Measurements from ENCODE around the gene ZNF668. TPM values are rescaled to one million over a fixed set of nuclear protein-coding genes. Genes with fewer than 3 reads are reported as not detected.

The ZNF668 gene
- total and polyA plus RNA-seq, 4 donors: 4.0 to 13.2 (median 10.7) TPM

DNA sequence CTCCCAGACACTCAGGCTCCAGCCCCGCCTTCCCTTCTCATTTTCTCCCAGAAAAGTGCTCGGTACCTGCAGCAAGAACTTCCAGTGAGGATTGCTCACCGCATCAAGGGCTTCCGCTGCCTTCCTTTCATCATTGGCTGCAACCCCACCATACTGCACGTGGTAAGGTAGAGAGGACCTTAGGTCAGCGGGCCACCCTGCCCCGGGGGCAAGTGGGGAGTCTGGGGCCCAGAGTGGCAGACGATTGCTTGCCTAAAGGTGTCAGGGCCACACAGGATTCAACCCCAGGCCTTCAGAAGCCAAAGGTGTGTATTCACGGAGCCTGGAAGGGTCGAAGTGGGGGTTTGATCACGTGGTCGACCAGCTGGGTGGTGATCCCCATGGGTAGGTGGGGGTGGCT is 35.6 kb upstream of the ZNF668 start:
- Histone ChIP-seq H3K27me3 (ENCODE audit: control insufficient read depth in 3 of 3, insufficient read depth in 3 of 3, low read length in 2 of 3) (no peaks in the 10 kb centered on the region), H3K27ac (ENCODE audit: low read depth in 1 of 2, low read length in 1 of 2) (no peak overlapping the region), H3K4me1 (ENCODE audit: control insufficient read depth in 5 of 5, insufficient read depth in 5 of 5, low read length in 5 of 5) (peaks cover 0 to 15% (median 0%) of the 10 kb centered on the region in 5 donors), H3K4me3 (no peak overlapping the region), H3K36me3 (ENCODE audit: control insufficient read depth in 4 of 4, insufficient read depth in 4 of 4, low read length in 4 of 4) (peaks cover 0 to 28% (median 7%) of the 10 kb centered on the region in 4 donors), H3K9me3 (ENCODE audit: control insufficient read depth in 4 of 4, insufficient read depth in 3 of 4, low read length in 3 of 4) (no peaks in the 10 kb centered on the region), H3K9ac (ENCODE audit: insufficient read depth in 1 of 2, low read length in 2 of 2) (no peak overlapping the region)
- no peak for ATAC-seq (ENCODE audit: insufficient read depth, low FRiP score)
- TF ChIP-seq CTCF (IDR thresholded peaks at IDR 0.05; ENCODE audit: control extremely low read depth, extremely low read depth): no peak
- DNase-seq: no peak
- WGBS, 2 donors: 93 to 95% methylated on average over 12 of the region's 12 CpGs

DNA sequence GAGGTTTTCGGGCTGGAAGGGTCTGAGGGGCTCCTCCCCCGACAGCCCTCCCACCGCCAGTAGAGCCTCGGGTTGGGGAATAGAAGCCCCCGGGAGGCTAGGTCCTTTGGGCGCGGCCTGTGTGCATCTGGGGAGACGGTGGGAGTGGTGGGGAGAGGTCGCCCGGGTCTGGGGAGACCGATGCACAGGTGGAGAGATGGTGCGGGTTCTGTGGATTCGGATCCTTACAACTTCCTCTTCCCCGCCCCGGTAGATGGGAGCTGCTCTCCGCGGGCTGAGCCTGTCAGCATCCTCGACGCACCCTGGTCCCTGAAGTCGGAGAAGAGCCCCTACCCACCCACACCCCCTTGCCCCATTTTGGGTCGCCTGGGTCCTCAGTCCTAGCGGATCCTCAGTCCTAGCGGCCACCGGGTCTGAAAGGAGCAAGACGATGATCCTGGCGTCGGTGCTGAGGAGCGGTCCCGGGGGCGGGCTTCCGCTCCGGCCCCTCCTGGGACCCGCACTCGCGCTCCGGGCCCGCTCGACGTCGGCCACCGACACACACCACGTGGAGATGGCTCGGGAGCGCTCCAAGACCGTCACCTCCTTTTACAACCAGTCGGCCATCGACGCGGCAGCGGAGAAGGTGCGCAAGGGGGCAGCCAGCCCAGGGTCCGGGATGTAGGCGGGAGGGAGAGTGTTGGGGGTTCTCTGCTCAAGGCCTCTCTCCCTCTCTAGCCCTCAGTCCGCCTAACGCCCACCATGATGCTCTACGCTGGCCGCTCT is 34.9 kb upstream of the ZNF668 start:
- no peak for DNase-seq
- TF ChIP-seq CTCF (IDR thresholded peaks at IDR 0.05; ENCODE audit: control extremely low read depth, extremely low read depth): no peak
- peak overlapping the region; percentile 47 to 69 for H3K9ac ChIP-seq (ENCODE audit: insufficient read depth in 1 of 2, low read length in 2 of 2)
- H3K27me3 ChIP-seq (ENCODE audit: control insufficient read depth in 3 of 3, insufficient read depth in 3 of 3, low read length in 2 of 3): no peaks in the 10 kb centered on the region
- peak overlapping the region; percentile 97 for H3K4me3 ChIP-seq
- H3K36me3 ChIP-seq (ENCODE audit: control insufficient read depth in 4 of 4, insufficient read depth in 4 of 4, low read length in 4 of 4): peaks cover 0 to 28% (median 7%) of the 10 kb centered on the region in 4 donors
- ATAC-seq (ENCODE audit: insufficient read depth, low FRiP score): no peak
- 45 to 50% methylated on average over 52 to 57 of the region's 57 CpGs for WGBS, 2 donors
- peak overlapping the region; percentile 83 to 95 for H3K27ac ChIP-seq (ENCODE audit: low read depth in 1 of 2, low read length in 1 of 2)
- peaks cover 0 to 15% (median 0%) of the 10 kb centered on the region in 5 donors for H3K4me1 ChIP-seq (ENCODE audit: control insufficient read depth in 5 of 5, insufficient read depth in 5 of 5, low read length in 5 of 5)
- H3K9me3 ChIP-seq (ENCODE audit: control insufficient read depth in 4 of 4, insufficient read depth in 3 of 4, low read length in 3 of 4): no peaks in the 10 kb centered on the region

DNA sequence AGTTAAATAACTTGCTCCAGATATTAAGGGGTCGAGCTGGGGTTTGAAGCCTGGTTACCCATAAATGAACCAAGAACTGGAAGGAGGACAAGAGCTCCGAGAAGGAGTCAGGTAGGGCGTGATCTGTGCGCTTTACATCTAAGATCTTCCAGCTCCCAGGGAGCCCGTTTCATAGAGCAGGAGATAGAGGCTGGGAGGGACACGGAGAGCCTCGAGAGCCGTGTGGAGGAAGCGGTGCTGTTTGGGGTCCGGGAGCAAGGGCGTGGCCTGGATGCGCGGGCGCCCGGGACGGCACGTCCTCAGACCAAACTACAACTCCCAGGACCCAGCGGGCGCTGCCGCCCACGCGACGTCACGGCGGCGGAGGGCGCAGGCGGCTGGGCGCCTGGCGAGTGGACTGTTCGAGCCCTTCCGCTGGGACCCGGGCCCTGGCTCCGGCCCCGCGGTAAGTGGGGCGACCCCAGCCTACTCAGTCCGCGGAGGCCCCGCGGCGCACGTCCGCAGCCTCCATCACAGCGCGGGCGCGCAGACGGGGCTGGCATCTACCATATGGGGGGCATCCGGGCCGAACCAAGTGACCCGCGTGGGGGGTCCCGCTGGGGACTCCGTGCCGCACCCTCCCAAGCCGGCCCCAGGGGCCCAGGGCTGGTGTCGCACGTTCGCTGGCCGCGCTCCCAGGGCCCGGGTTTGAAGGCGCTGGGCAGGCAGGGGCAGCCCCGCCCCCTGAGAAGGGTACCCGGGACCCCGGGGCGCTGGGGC is 34.2 kb upstream of the ZNF668 start, which contains the start of gene BCKDK:
Gene BCKDK, plus strand, starts transcription at position 352 of the 759 bp plus-strand sequence. CDS start 838 bp downstream, outside the sequence.
- Histone ChIP-seq H3K4me3 (peak within 1 kb of the TSS; percentile 97), H3K27ac (ENCODE audit: low read depth in 1 of 2, low read length in 1 of 2) (peak within 1 kb of the TSS; percentile 83 to 95), H3K36me3 (ENCODE audit: control insufficient read depth in 4 of 4, insufficient read depth in 4 of 4, low read length in 4 of 4) (peaks cover 0 to 28% (median 7%) of the 10 kb centered on the region in 4 donors), H3K9me3 (ENCODE audit: control insufficient read depth in 4 of 4, insufficient read depth in 3 of 4, low read length in 3 of 4) (no peaks in the 10 kb centered on the region), H3K27me3 (ENCODE audit: control insufficient read depth in 3 of 3, insufficient read depth in 3 of 3, low read length in 2 of 3) (no peaks in the 10 kb centered on the region), H3K4me1 (ENCODE audit: control insufficient read depth in 5 of 5, insufficient read depth in 5 of 5, low read length in 5 of 5) (peaks cover 0 to 15% (median 0%) of the 10 kb centered on the region in 5 donors), H3K9ac (ENCODE audit: insufficient read depth in 1 of 2, low read length in 2 of 2) (peak within 1 kb of the TSS; percentile 47 to 69)
- no peak for TF ChIP-seq CTCF (IDR thresholded peaks at IDR 0.05; ENCODE audit: control extremely low read depth, extremely low read depth)
- DNase-seq: peak; percentile 76 to 86 (median 83)
- peak; percentile 86 for ATAC-seq (ENCODE audit: insufficient read depth, low FRiP score)
- 3 to 4% methylated on average over 65 to 68 of the region's 68 CpGs for WGBS, 2 donors
